Thyroid gland (tissue), 4 donors: ENCODE data around the gene NACAD.

Experiments used
- POLR2A ChIP-seq, 2 donors: fragments of 450-650 bp; IDR thresholded peaks; one replicate each; pipeline ENCODE4 v1.6.1; 2017; ENCODE audit warnings: antibody characterized with exemption in 2 of 2, mild to moderate bottlenecking in 2 of 2, moderate library complexity in 1 of 2
- TF ChIP-seq, protein P1 (sequence below), 6 experiments: fragments of 200-600 bp in 3 of 6; fragments of 450-650 bp in 3 of 6; sonication (generic) in 3 of 6; IDR thresholded peaks; one replicate each; pipeline ENCODE4 v1.5.1; 2016 to 2019; ENCODE audit warnings: antibody characterized with exemption in 6 of 6, mild to moderate bottlenecking in 2 of 6, inconsistent platforms in 1 of 6, moderate library complexity in 1 of 6

DNA sequence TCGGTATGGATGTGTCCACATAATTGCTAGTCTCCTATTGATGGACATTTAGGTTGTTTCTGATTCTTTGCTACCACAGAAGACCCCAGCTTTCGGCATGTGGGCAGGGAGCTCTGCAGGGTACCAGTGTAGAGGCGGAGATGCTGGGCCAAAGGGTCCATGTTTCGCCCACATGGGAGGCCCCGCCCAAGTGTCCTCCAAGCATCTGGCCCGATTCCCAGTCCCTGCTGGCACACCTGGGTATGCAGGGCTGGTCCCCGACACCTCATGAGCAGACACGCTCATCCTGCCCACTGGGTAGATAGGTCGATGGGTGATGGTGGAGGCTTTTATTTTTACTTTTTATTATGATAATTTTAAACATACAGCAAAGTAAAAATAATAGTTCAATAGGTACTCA is 42.1 kb upstream of the NACAD start:
- TF ChIP-seq, protein P1, sequence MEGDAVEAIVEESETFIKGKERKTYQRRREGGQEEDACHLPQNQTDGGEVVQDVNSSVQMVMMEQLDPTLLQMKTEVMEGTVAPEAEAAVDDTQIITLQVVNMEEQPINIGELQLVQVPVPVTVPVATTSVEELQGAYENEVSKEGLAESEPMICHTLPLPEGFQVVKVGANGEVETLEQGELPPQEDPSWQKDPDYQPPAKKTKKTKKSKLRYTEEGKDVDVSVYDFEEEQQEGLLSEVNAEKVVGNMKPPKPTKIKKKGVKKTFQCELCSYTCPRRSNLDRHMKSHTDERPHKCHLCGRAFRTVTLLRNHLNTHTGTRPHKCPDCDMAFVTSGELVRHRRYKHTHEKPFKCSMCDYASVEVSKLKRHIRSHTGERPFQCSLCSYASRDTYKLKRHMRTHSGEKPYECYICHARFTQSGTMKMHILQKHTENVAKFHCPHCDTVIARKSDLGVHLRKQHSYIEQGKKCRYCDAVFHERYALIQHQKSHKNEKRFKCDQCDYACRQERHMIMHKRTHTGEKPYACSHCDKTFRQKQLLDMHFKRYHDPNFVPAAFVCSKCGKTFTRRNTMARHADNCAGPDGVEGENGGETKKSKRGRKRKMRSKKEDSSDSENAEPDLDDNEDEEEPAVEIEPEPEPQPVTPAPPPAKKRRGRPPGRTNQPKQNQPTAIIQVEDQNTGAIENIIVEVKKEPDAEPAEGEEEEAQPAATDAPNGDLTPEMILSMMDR (IDR thresholded peaks at IDR 0.05), result no peak
- no peak for TF ChIP-seq POLR2A (IDR thresholded peaks at IDR 0.05)
